Neural progenitor cell (in vitro differentiated cells): ENCODE data around the gene AMMECR1.

Experiments
- EZH2 ChIP-seq: fragments of 200-600 bp; sonication (generic); IDR thresholded peaks from 2 replicates; pipeline ENCODE4 v1.6.1; 2017; ENCODE audit warnings: antibody characterized with exemption, mild to moderate bottlenecking, moderate library complexity
- EZH2phosphoT487 ChIP-seq: fragments of 200-600 bp; sonication (generic); IDR thresholded peaks from 2 replicates; pipeline ENCODE4 v1.6.1; 2017; ENCODE audit warnings: antibody characterized with exemption
- TF ChIP-seq, protein P1 (sequence below): fragments of 200-600 bp; sonication (generic); IDR thresholded peaks from 2 replicates; pipeline ENCODE4 v1.5.1; 2017; ENCODE audit warnings: antibody characterized with exemption, mild to moderate bottlenecking

DNA sequence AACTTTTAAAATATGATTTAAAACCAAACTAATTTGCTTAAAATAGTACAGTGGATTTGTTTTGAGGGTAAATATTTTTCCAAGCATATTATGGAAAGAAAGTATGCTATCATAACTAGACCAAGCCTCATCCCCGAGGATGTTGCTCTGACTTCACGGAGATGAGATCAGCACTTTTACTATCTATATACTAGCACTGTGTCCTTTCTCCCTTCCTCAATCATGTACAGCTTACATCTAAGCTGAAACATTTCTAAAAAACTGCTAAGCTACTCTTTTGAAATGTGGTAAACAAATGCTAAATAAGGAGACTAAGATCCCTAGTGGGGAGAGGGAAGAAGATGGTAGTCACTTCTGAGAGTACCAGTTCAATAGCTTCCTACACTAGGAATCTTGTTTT lies 23.8 kb downstream of the AMMECR1 start:
- TF ChIP-seq, protein P1, sequence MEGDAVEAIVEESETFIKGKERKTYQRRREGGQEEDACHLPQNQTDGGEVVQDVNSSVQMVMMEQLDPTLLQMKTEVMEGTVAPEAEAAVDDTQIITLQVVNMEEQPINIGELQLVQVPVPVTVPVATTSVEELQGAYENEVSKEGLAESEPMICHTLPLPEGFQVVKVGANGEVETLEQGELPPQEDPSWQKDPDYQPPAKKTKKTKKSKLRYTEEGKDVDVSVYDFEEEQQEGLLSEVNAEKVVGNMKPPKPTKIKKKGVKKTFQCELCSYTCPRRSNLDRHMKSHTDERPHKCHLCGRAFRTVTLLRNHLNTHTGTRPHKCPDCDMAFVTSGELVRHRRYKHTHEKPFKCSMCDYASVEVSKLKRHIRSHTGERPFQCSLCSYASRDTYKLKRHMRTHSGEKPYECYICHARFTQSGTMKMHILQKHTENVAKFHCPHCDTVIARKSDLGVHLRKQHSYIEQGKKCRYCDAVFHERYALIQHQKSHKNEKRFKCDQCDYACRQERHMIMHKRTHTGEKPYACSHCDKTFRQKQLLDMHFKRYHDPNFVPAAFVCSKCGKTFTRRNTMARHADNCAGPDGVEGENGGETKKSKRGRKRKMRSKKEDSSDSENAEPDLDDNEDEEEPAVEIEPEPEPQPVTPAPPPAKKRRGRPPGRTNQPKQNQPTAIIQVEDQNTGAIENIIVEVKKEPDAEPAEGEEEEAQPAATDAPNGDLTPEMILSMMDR, result no peak
- no peak for TF ChIP-seq EZH2
- TF ChIP-seq EZH2phosphoT487, result no peak
